ENCODE results near the gene CYB5A. TPM values are rescaled to one million over a fixed set of nuclear protein-coding genes. Genes with fewer than 3 reads are reported as not detected.

The CYB5A gene
- total RNA-seq = 10 to 100 TPM; 70.3 to 77.7 TPM
- polyA plus RNA-seq = 87.8 TPM

GRCh38 chr18:74291771-74292540 lies at the start of gene CYB5A:
TSS of gene CYB5A (minus strand) at chr18:74291963. CDS start at chr18:74291875, 88 bp downstream.
- Mint-ChIP-seq H3K36me3 (peaks cover 0 to 6% (median 5%) of the 10 kb centered on the region in 3 donors), H3K9me3 (no peaks in the 10 kb centered on the region), H3K27ac (peak within 1 kb of the TSS in 7 of 8 donors; percentile 66 to 97 (median 93)), H3K4me1 (peaks cover 12 to 25% (median 24%) of the 10 kb centered on the region in 3 donors), H3K4me3 (peak within 1 kb of the TSS in 4 of 7 donors; percentile 60 to 99 (median 95)), H3K27me3 (no peaks in the 10 kb centered on the region)
- ChIA-PET CTCF (no interaction called here), POLR2A (no interaction called here)
- peak; percentile 98 to 99 (median 99) for DNase-seq
- Histone ChIP-seq H3K4me3 (ENCODE audit: low read length) (peak within 1 kb of the TSS; percentile 95), H3K27ac (ENCODE audit: low read depth, low read length) (peak within 1 kb of the TSS; percentile 45), H3K36me3 (ENCODE audit: insufficient read depth, low read length) (no peaks in the 10 kb centered on the region), H3K27me3 (ENCODE audit: insufficient read depth, low read length, poor library complexity, severe bottlenecking) (no peaks in the 10 kb centered on the region), H3K9me3 (ENCODE audit: low read length) (no peaks in the 10 kb centered on the region), H3K4me1 (ENCODE audit: insufficient read depth, low read length) (peaks cover 12% of the 10 kb centered on the region)

- no peaks in the 10 kb centered on the region for H3K36me3 ChIP-seq (ENCODE audit: insufficient read depth, low read length)
- H3K9me3 ChIP-seq (ENCODE audit: low read length) = no peaks in the 10 kb centered on the region
- H3K27ac Mint-ChIP-seq = no peak overlapping the region
- CTCF ChIA-PET = interaction anchor here (0.9 to 2.0 kb wide), 3 partner anchors 15 to 156 kb away, joined by 3 to 5 read pairs (median 3); no protein-coding TSS in a partner anchor
- no peaks in the 10 kb centered on the region for H3K4me1 ChIP-seq (ENCODE audit: insufficient read depth, low read length)
- no peaks in the 10 kb centered on the region for H3K9me3 Mint-ChIP-seq
- DNase-seq = no peak
- H3K36me3 Mint-ChIP-seq = no peaks in the 10 kb centered on the region
- no peak overlapping the region for H3K4me3 ChIP-seq (ENCODE audit: low read length)
- no peaks in the 10 kb centered on the region for H3K4me1 Mint-ChIP-seq
- POLR2A ChIA-PET = no interaction called here
- H3K27me3 ChIP-seq (ENCODE audit: insufficient read depth, low read length, poor library complexity, severe bottlenecking) = no peaks in the 10 kb centered on the region
- peaks cover 0 to 22% of the 10 kb centered on the region in 2 donors for H3K27me3 Mint-ChIP-seq
- H3K27ac ChIP-seq (ENCODE audit: low read depth, low read length) = no peak overlapping the region
- no peak overlapping the region for H3K4me3 Mint-ChIP-seq
Observed at GRCh38 chr18:74337912-74338309, 46.1 kb upstream of the CYB5A start.

- H3K4me3 Mint-ChIP-seq = no peak overlapping the region
Observed at GRCh38 chr18:74337155-74337911, 45.6 kb upstream of the CYB5A start.

GRCh38 chr18:74336656-74337055 lies 44.9 kb upstream of the CYB5A start:
- H3K9me3 ChIP-seq (ENCODE audit: low read length) = no peaks in the 10 kb centered on the region
- Mint-ChIP-seq H3K4me1 (no peaks in the 10 kb centered on the region), H3K27ac (no peak overlapping the region), H3K36me3 (no peaks in the 10 kb centered on the region), H3K27me3 (peaks cover 3 to 25% of the 10 kb centered on the region in 2 donors), H3K9me3 (no peaks in the 10 kb centered on the region), H3K4me3 (no peak overlapping the region)
- no peaks in the 10 kb centered on the region for H3K4me1 ChIP-seq (ENCODE audit: insufficient read depth, low read length)
- no peak overlapping the region for H3K27ac ChIP-seq (ENCODE audit: low read depth, low read length)
- ChIA-PET POLR2A (no interaction called here), CTCF (no interaction called here)
- H3K4me3 ChIP-seq (ENCODE audit: low read length) = no peak overlapping the region
- H3K27me3 ChIP-seq (ENCODE audit: insufficient read depth, low read length, poor library complexity, severe bottlenecking) = no peaks in the 10 kb centered on the region
- H3K36me3 ChIP-seq (ENCODE audit: insufficient read depth, low read length) = no peaks in the 10 kb centered on the region
- DNase-seq = no peak

More at GRCh38 chr18:74337155-74337911, 45.6 kb upstream of the CYB5A start:
- ChIA-PET POLR2A (no interaction called here), CTCF (interaction anchor here (0.9 to 1.6 kb wide), 2 partner anchors 16 to 37 kb away, joined by 3 read pairs; no protein-coding TSS in a partner anchor)
- no peaks in the 10 kb centered on the region for H3K36me3 ChIP-seq (ENCODE audit: insufficient read depth, low read length)
- Mint-ChIP-seq H3K9me3 (no peaks in the 10 kb centered on the region), H3K27ac (no peak overlapping the region), H3K27me3 (peaks cover 3 to 25% of the 10 kb centered on the region in 2 donors), H3K36me3 (no peaks in the 10 kb centered on the region), H3K4me1 (no peaks in the 10 kb centered on the region)
- no peaks in the 10 kb centered on the region for H3K4me1 ChIP-seq (ENCODE audit: insufficient read depth, low read length)
- no peaks in the 10 kb centered on the region for H3K27me3 ChIP-seq (ENCODE audit: insufficient read depth, low read length, poor library complexity, severe bottlenecking)
- no peak for DNase-seq
- H3K4me3 ChIP-seq (ENCODE audit: low read length) = no peak overlapping the region
- H3K9me3 ChIP-seq (ENCODE audit: low read length) = no peaks in the 10 kb centered on the region
- H3K27ac ChIP-seq (ENCODE audit: low read depth, low read length) = no peak overlapping the region

GRCh38 chr18:74334242-74334893 lies 42.6 kb upstream of the CYB5A start:
- no peak for DNase-seq
- H3K4me3 Mint-ChIP-seq = no peak overlapping the region
- ChIA-PET POLR2A (no interaction called here), CTCF (interaction anchor here (1.1 to 1.3 kb wide), 2 partner anchors 9 to 137 kb away, joined by 3 to 5 read pairs; no protein-coding TSS in a partner anchor)
- no peak overlapping the region for H3K27ac ChIP-seq (ENCODE audit: low read depth, low read length)
- H3K4me3 ChIP-seq (ENCODE audit: low read length) = no peak overlapping the region
- peak overlapping the region in 1 of 8 donors; percentile 80 for H3K27ac Mint-ChIP-seq
- H3K36me3 ChIP-seq (ENCODE audit: insufficient read depth, low read length) = no peaks in the 10 kb centered on the region
- H3K9me3 Mint-ChIP-seq = no peaks in the 10 kb centered on the region
- no peaks in the 10 kb centered on the region for H3K36me3 Mint-ChIP-seq
- no peaks in the 10 kb centered on the region for H3K9me3 ChIP-seq (ENCODE audit: low read length)
- no peaks in the 10 kb centered on the region for H3K27me3 ChIP-seq (ENCODE audit: insufficient read depth, low read length, poor library complexity, severe bottlenecking)
- peaks cover 6 to 30% of the 10 kb centered on the region in 2 donors for H3K27me3 Mint-ChIP-seq
- H3K4me1 ChIP-seq (ENCODE audit: insufficient read depth, low read length) = no peaks in the 10 kb centered on the region
- no peaks in the 10 kb centered on the region for H3K4me1 Mint-ChIP-seq

GRCh38 chr18:74333091-74333490 lies 41.3 kb upstream of the CYB5A start:
- Histone ChIP-seq H3K27me3 (ENCODE audit: insufficient read depth, low read length, poor library complexity, severe bottlenecking) (no peaks in the 10 kb centered on the region), H3K4me3 (ENCODE audit: low read length) (no peak overlapping the region), H3K36me3 (ENCODE audit: insufficient read depth, low read length) (no peaks in the 10 kb centered on the region), H3K27ac (ENCODE audit: low read depth, low read length) (no peak overlapping the region), H3K9me3 (ENCODE audit: low read length) (no peaks in the 10 kb centered on the region), H3K4me1 (ENCODE audit: insufficient read depth, low read length) (no peaks in the 10 kb centered on the region)
- Mint-ChIP-seq H3K36me3 (no peaks in the 10 kb centered on the region), H3K9me3 (no peaks in the 10 kb centered on the region), H3K4me3 (no peak overlapping the region), H3K27me3 (peaks cover 6 to 24% of the 10 kb centered on the region in 2 donors), H3K4me1 (no peaks in the 10 kb centered on the region), H3K27ac (peak overlapping the region in 1 of 8 donors; percentile 6)
- POLR2A ChIA-PET = no interaction called here
- no peak for DNase-seq
- CTCF ChIA-PET = no interaction called here

GRCh38 chr18:74331404-74331803 lies 39.6 kb upstream of the CYB5A start:
- H3K9me3 Mint-ChIP-seq = no peaks in the 10 kb centered on the region

More at GRCh38 chr18:74331404-74331803, 39.6 kb upstream of the CYB5A start:
- CTCF ChIA-PET = no interaction called here
- H3K27ac ChIP-seq (ENCODE audit: low read depth, low read length) = no peak overlapping the region
- Mint-ChIP-seq H3K36me3 (no peaks in the 10 kb centered on the region), H3K27ac (no peak overlapping the region), H3K4me1 (no peaks in the 10 kb centered on the region), H3K27me3 (peaks cover 6 to 18% of the 10 kb centered on the region in 2 donors), H3K4me3 (no peak overlapping the region)
- no peaks in the 10 kb centered on the region for H3K27me3 ChIP-seq (ENCODE audit: insufficient read depth, low read length, poor library complexity, severe bottlenecking)
- no peaks in the 10 kb centered on the region for H3K36me3 ChIP-seq (ENCODE audit: insufficient read depth, low read length)
- H3K4me1 ChIP-seq (ENCODE audit: insufficient read depth, low read length) = no peaks in the 10 kb centered on the region
- POLR2A ChIA-PET = no interaction called here
- no peak overlapping the region for H3K4me3 ChIP-seq (ENCODE audit: low read length)
- no peaks in the 10 kb centered on the region for H3K9me3 ChIP-seq (ENCODE audit: low read length)
- no peak for DNase-seq

Measured in CD8-positive, alpha-beta memory T cell (primary cell).